DND-41 (cell line): ENCODE results near the gene HEMK1.

Experiments
- ATAC-seq: fragments of 200-7000 bp; cut with Tn5 transposase; 3 replicates; pipeline ENCODE4 v1.9.1; 2021; ENCODE audit warnings: low read depth; ENCODE audit not compliant: insufficient read depth
- DNase-seq: peaks from one replicate; pipeline ENCODE4 v3.0.0-alpha.2; 2020
- H2AFZ ChIP-seq: 2 replicates; pipeline ENCODE4 v1.6.0; 2012; ENCODE audit warnings: low read depth, low read length
- H3K27ac ChIP-seq: 2 replicates; pipeline ENCODE4 v1.5.1; 2012; ENCODE audit warnings: low read length, inconsistent platforms
- H3K27me3 ChIP-seq: fragments of 200-600 bp; sonication (generic); 2 replicates; pipeline ENCODE4 v1.6.0; 2012; ENCODE audit warnings: low read length, mild to moderate bottlenecking, inconsistent platforms; ENCODE audit not compliant: insufficient read depth, poor library complexity
- H3K36me3 ChIP-seq: 2 replicates; pipeline ENCODE4 v1.5.1; 2012; ENCODE audit warnings: low read length, inconsistent platforms; ENCODE audit not compliant: insufficient read depth
- H3K4me1 ChIP-seq: 2 replicates; pipeline ENCODE4 v1.5.1; 2012; ENCODE audit warnings: mild to moderate bottlenecking, low read length; ENCODE audit not compliant: insufficient read depth
- H3K4me2 ChIP-seq: 2 replicates; pipeline ENCODE4 v1.6.0; 2012; ENCODE audit warnings: mild to moderate bottlenecking, moderate library complexity, low read length, inconsistent platforms; ENCODE audit not compliant: insufficient read depth
- H3K4me3 ChIP-seq, 2 experiments: fragments of 200-600 bp in 1 of 2; shearing (Covaris generic) in 1 of 2; 2 replicates each; pipeline ENCODE4 v1.5.1; 2012 to 2016; ENCODE audit warnings: inconsistent platforms in 2 of 2, low read length in 2 of 2, mild to moderate bottlenecking in 2 of 2, low read depth in 1 of 2, moderate library complexity in 1 of 2
- H3K79me2 ChIP-seq: 2 replicates; pipeline ENCODE4 v1.6.0; 2012; ENCODE audit warnings: low read length, inconsistent platforms; ENCODE audit not compliant: insufficient read depth
- H3K9ac ChIP-seq: 2 replicates; pipeline ENCODE4 v1.6.0; 2012; ENCODE audit warnings: low read depth, mild to moderate bottlenecking, inconsistent platforms, low read length, moderate library complexity
- H3K9me3 ChIP-seq: 2 replicates; pipeline ENCODE4 v1.5.1; 2012; ENCODE audit warnings: low read length, moderate library complexity, mild to moderate bottlenecking, inconsistent platforms; ENCODE audit not compliant: insufficient read depth, severe bottlenecking
- H4K20me1 ChIP-seq: 2 replicates; pipeline ENCODE4 v1.6.0; 2012; ENCODE audit warnings: low read length; ENCODE audit not compliant: insufficient read depth
- CTCF ChIP-seq: IDR thresholded peaks from 2 replicates; pipeline ENCODE4 v1.5.1; 2012; ENCODE audit warnings: borderline replicate concordance, low read length, moderate library complexity, mild to moderate bottlenecking; ENCODE audit not compliant: poor library complexity, severe bottlenecking; ENCODE audit errors: extremely low read depth
- EZH2 ChIP-seq: IDR thresholded peaks from 3 replicates; pipeline ENCODE4 v1.6.1; 2012; ENCODE audit warnings: borderline replicate concordance, low read depth, mild to moderate bottlenecking, moderate library complexity, low read length, inconsistent platforms; ENCODE audit not compliant: severe bottlenecking

The HEMK1 gene

DNA sequence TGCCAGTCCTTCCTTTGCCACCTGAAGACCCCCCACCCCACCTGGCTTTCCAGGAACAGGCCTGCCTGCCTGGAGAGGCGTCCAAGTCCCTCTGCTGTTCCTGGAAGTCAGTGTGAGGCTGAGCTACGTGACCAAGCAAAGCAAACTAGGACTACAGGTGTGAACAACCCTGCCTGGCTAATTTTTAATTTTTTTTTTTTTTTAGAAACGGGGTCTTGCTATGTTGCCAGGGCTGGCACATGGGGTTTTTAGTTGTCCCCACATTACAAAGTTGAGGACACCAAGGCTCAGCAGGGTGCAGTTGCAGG lies 17.4 kb downstream of the HEMK1 start:
- H3K27me3 ChIP-seq, result no peaks in the 10 kb centered on the region
- H4K20me1 ChIP-seq, result no peaks in the 10 kb centered on the region
- no peaks in the 10 kb centered on the region for H3K9me3 ChIP-seq
- no peak for TF ChIP-seq EZH2
- DNase-seq (peak; percentile 75), ATAC-seq (no peak)
- H3K4me1 ChIP-seq, result peaks cover 74% of the 10 kb centered on the region
- peak overlapping the region; percentile 96 for H3K27ac ChIP-seq
- peaks cover 34% of the 10 kb centered on the region for H3K79me2 ChIP-seq
- H3K4me3 ChIP-seq, result no peak overlapping the region
- no peak overlapping the region for H2AFZ ChIP-seq
- peaks cover 55% of the 10 kb centered on the region for H3K36me3 ChIP-seq
- peak overlapping the region; percentile 53 for H3K9ac ChIP-seq
- H3K4me2 ChIP-seq, result peak overlapping the region; percentile 2; the same call in 1 of the 2 replicates

DNA sequence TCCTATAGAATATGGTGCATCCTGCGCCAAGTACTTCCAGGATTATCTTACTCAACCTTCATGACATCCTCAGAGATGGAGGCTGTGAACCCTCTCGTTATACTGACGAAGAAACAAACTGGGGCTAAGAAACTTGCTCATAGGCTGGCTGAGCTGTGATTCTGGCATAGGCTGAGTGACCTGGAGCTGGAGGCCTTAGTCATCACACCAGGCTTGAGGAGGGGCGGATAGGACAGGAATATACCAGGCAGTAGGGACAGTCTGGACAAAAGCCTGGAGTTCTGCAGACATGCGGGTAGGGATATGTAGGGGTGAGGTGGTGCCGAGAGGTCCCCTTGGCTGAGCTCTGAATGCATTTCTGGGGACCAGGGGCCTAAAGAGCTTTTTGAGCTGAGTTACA lies 18.1 kb downstream of the HEMK1 start:
- ATAC-seq (no peak), DNase-seq (no peak)
- no peak overlapping the region for H3K4me3 ChIP-seq
- H2AFZ ChIP-seq, result no peak overlapping the region
- peaks cover 81% of the 10 kb centered on the region for H3K4me1 ChIP-seq
- H3K4me2 ChIP-seq, result no peak overlapping the region
- no peaks in the 10 kb centered on the region for H3K27me3 ChIP-seq
- peaks cover 48% of the 10 kb centered on the region for H3K36me3 ChIP-seq
- H4K20me1 ChIP-seq, result no peaks in the 10 kb centered on the region
- peak overlapping the region; percentile 96 for H3K27ac ChIP-seq
- H3K9ac ChIP-seq, result peak overlapping the region; percentile 53
- peaks cover 39% of the 10 kb centered on the region for H3K79me2 ChIP-seq
- no peak for TF ChIP-seq EZH2
- no peaks in the 10 kb centered on the region for H3K9me3 ChIP-seq

- DNase-seq, result peak; percentile 82
- no peak overlapping the region for H3K4me3 ChIP-seq
- H3K36me3 ChIP-seq, result peaks cover 41% of the 10 kb centered on the region
- no peak overlapping the region for H2AFZ ChIP-seq
- H4K20me1 ChIP-seq, result no peaks in the 10 kb centered on the region
- H3K4me2 ChIP-seq, result no peak overlapping the region
- H3K27ac ChIP-seq, result peak overlapping the region; percentile 96
- H3K9me3 ChIP-seq, result no peaks in the 10 kb centered on the region
- peaks cover 46% of the 10 kb centered on the region for H3K79me2 ChIP-seq
- peaks cover 88% of the 10 kb centered on the region for H3K4me1 ChIP-seq
- ATAC-seq, result peak; percentile 32
- TF ChIP-seq CTCF (no peak), EZH2 (no peak)
- H3K27me3 ChIP-seq, result no peaks in the 10 kb centered on the region
- H3K9ac ChIP-seq, result peak overlapping the region; percentile 53
Measured at GRCh38 chr3:50587806-50588758, 18.8 kb downstream of the HEMK1 start.

DNA sequence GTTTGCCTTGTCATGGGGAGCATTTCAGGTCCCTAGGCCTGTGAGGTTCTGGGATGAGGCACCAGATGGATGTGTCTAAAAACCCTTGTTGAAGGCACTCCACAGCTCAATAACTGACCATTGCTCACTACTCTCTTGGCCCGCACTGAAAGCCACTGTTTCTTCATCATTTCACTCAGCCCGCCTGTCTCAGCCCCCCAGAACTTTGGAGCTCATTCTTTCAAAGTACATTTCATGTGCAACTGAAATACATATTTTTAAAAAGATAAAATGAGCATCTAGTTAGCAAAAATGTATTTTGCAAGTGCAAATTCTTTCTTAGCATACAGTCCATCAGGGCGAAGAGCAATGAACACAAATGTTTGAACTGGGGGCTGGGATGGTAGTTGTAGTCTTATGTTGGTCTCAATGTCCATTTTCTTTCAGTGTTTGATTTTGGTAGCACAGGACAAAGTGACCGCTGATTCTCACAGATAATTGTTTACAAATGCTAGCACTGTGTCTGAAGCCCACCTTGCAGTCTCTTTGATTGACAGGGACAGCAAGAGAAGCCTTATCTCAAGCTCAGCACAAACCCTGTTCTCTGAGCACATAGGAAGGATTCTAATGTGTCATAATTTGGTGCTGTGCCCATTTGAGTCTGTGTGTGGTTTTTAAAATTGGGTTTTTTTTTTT lies 19.6 kb downstream of the HEMK1 start:
- H3K4me3 ChIP-seq, result no peak overlapping the region
- ATAC-seq (no peak), DNase-seq (no peak)
- peaks cover 96% of the 10 kb centered on the region for H3K4me1 ChIP-seq
- peak overlapping the region; percentile 96 for H3K27ac ChIP-seq
- H2AFZ ChIP-seq, result no peak overlapping the region
- H3K27me3 ChIP-seq, result no peaks in the 10 kb centered on the region
- no peaks in the 10 kb centered on the region for H4K20me1 ChIP-seq
- peaks cover 51% of the 10 kb centered on the region for H3K79me2 ChIP-seq
- H3K4me2 ChIP-seq, result no peak overlapping the region
- H3K36me3 ChIP-seq, result peaks cover 33% of the 10 kb centered on the region
- H3K9me3 ChIP-seq, result no peaks in the 10 kb centered on the region
- TF ChIP-seq EZH2, result no peak
- no peak for TF ChIP-seq CTCF
- H3K9ac ChIP-seq, result peak overlapping the region; percentile 53
